ENCODE data around the gene NR2F1.

DNA sequence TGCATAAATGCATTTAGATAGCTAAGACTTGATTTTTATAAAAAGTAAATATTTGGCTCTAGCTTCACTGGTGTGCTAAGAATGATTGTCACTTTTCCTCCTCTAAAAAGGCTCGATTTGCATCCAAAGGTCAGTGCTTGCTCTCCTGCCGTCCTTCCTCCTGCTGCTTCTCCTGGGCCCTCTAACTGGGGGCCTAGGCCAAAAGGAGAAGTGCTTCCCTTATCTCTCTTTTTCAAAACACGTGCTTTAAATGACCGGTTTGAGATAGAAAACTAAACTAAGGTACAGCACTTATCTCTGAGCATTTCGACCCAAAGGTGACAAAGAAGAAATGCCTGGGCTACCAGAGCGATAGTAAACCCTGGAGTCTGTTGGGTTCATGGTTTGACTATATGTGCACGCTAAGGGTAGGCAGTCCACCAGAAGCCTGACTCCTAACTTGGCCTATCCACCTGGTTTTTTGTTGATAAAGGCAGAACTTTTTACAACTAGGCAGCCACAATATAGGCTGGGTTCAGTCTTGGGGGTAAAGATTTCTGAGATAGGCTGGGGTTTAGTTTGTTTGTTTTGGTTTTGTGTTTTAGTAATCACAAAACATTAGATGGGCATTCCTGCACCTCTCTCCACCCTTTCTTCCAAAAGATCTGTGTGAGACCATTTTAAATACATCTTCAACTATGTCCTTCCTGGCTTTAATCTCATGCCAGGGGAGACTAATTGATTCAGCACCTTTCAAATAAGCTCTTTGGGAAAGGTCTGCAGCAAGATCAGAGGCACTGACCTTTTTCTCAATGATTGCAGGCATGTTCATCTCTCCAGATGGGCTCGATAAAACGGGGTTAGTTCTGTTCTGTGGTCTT is 5.8 kb upstream of the NR2F1 start:
- TF ChIP-seq YY1 (IDR thresholded peaks at IDR 0.05; ENCODE audit: insufficient read depth, insufficient read length) (no peak), ZNF274 (IDR thresholded peaks at IDR 0.05; ENCODE audit: low read depth, low read length) (no peak)
